PC-9 (cell line): ENCODE measurements around the gene CALM3.

Experiments
- CTCF ChIP-seq: fragments of 200-600 bp; sonication (generic); conservative IDR thresholded peaks from 2 replicates; pipeline ENCODE4 v1.6.1; 2017; ENCODE audit warnings: mixed run types, antibody characterized with exemption, mild to moderate bottlenecking, moderate library complexity
- EZH2 ChIP-seq: fragments of 200-600 bp; sonication (generic); IDR thresholded peaks from 2 replicates; pipeline ENCODE4 v1.8.0; 2017; ENCODE audit warnings: antibody characterized with exemption, low read depth

DNA sequence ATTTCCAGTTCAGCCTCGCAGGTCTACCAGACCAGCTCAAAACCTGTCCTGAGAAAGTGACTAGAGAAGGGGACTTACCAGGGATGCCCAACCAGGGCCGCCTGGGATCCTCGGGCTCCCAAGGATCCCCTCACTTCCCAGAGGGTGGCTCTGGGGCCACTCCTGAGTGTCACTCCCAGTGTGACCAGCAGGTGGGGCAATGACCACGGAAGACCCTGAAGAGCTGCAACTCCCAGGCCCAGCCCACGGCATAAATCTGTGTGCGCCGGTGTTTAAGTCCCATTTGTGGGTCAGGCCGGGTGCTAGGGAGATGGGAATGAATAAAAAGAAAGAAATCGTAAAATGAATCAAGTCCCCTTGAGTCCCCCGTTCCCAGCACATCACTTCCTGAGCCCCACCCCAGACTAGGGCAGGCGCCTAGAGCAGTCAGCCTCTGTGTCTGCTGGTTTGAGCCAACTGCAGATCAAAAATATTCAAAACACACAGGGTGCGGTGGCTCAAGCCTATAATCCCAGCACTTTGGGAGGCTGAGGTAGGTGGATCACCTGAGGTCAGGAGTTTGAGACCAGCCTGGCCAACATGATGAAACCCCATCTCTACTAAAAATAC is 13.1 kb downstream of the CALM3 start:
- peak; percentile 97 for TF ChIP-seq CTCF
- TF ChIP-seq EZH2, result no peak
